Heart right ventricle (tissue), 16 donors: Measurements from ENCODE around the gene ZDBF2. TPM values are rescaled to one million over a fixed set of nuclear protein-coding genes. Genes with fewer than 3 reads are reported as not detected.

Source experiments
- ATAC-seq, 8 donors: fragments of 200-7000 bp; cut with Tn5 transposase; one replicate each; pipeline ENCODE4 v1.9.1; 2020; ENCODE audit warnings: mild to moderate bottlenecking in 8 of 8, moderate library complexity in 8 of 8, moderate number of reproducible peaks in 1 of 8
- DNase-seq, 2 donors: peaks; one replicate each; pipeline ENCODE4 v3.0.0-alpha.2; 2020
- H3K27ac ChIP-seq, 10 donors: fragments of 200-600 bp; sonication (generic) in 2 of 10; one replicate each; pipeline versions ENCODE4 v1.5.0 to v1.8.0; 2020 to 2022; ENCODE audit warnings: mild to moderate bottlenecking in 3 of 10
- H3K27me3 ChIP-seq, 7 donors: fragments of 200-600 bp; one replicate each; pipeline ENCODE4 v1.8.0; 2021 to 2022; ENCODE audit warnings: mild to moderate bottlenecking in 2 of 7
- H3K36me3 ChIP-seq, 9 donors: fragments of 200-600 bp; sonication (generic) in 1 of 9; one replicate each; pipeline versions ENCODE4 v1.5.0 to v1.8.0; 2020 to 2022; ENCODE audit warnings: mild to moderate bottlenecking in 2 of 9
- H3K4me1 ChIP-seq, 9 donors: fragments of 200-600 bp; sonication (generic) in 1 of 9; one replicate each; pipeline versions ENCODE4 v1.5.0 to v1.8.0; 2020 to 2022; ENCODE audit warnings: mild to moderate bottlenecking in 4 of 9
- H3K4me3 ChIP-seq, 10 donors: fragments of 200-600 bp; sonication (generic) in 2 of 10; one replicate each; pipeline versions ENCODE4 v1.5.0 to v1.8.0; 2020 to 2022; ENCODE audit warnings: mild to moderate bottlenecking in 7 of 10, moderate library complexity in 2 of 10
- H3K9me3 ChIP-seq, 11 donors: fragments of 200-600 bp in 10 of 11; sonication (generic) in 2 of 11; one replicate each; pipeline versions ENCODE4 v1.5.0 to v1.8.0; 2013 to 2022; ENCODE audit warnings: mild to moderate bottlenecking in 2 of 11, control low read depth in 1 of 11, moderate library complexity in 1 of 11
- whole genome bisulfite sequencing, 2 donors: extraction: QIAGEN DNeasy Blood & Tissue Kit; methylation state at CpG; one replicate each; pipeline ENCODE4 v1.1.7; 2013; ENCODE audit warnings: inconsistent platforms in 1 of 2; 5-methylcytosine and 5-hydroxymethylcytosine counted together
- intact Hi-C, 10 donors: fragments of 100-400 bp; cut with DNase I; formaldehyde crosslinking; loops; one replicate each; pipeline versions ENCODE4 v1.11.1 to v1.14.2; 2022
- polyA plus RNA-seq, 2 donors: library from polyadenylated mRNA; stranded (reverse); fragments of 200-250 nt; gene quantifications; one replicate each; pipeline ENCODE4 v1.2.3, GENCODE V29; 2013
- total RNA-seq, 10 donors: library from RNA; stranded (reverse); fragmentation: NEBNext Ultra II Directional in 3 of 10; extraction: Animal tissue kit (Norgen Biotek cat#: 25700) in 3 of 10; gene quantifications; one replicate each; pipeline versions ENCODE4 v1.2.1 to v1.2.4, GENCODE V29; 2021 to 2023
- TF ChIP-seq, protein P1 (sequence below), 9 donors: fragments of 200-600 bp; sonication (generic) in 2 of 9; IDR thresholded peaks; one replicate each; pipeline versions ENCODE4 v1.5.0 to v1.8.0; 2021 to 2022; ENCODE audit warnings: antibody characterized with exemption in 9 of 9, mild to moderate bottlenecking in 5 of 9, moderate library complexity in 1 of 9
- donor health status: Arrhythmogenic right ventricular cardiomyopathy.
- donor health status: ischemic (EF 13 %, LVEDD 7.1; RV severe dilation, severe dysfunction).
- donor health status: healthy with polysubstance abuse.
- donor health status: DM: no; HTN: yes; CAD: no.
- donor health status: DM: no; HTN: no; CAD: no.
- donor health status: ischemic (EF 25% LVEDD 6.9; RV normal size, moderate dysfunction).
- donor health status: ischemic (EF 25% LVEDD 5.7; RV mildly dilated, moderate dysfunction).
- donor health status: healthy.
- donor health status: DM: yes; HTN: yes; CAD: no.
- donor health status: Ischemic cardiomyopathy.
- donor health status: ischemic (EF 35%, LVEDD 5.7; RV mildly dilated, moderate dysfunction).
- donor health status: nonischemic (EF 11% LVEDD 7.7; RV severe dilation, severe dysfunction).
- donor health status: DM: yes; HTN: yes; CAD: no.
- donor health status: PGD.
- donor health status: ischemic (EF 29% LVEDD 5.4; RV normal size, mild dysfunction).
- donor health status: nonischemic (EF 23%, LVEDD 6.1; RV moderate dilation, normal function).

ZDBF2 gene
- total and polyA plus RNA-seq, 12 donors, result 0.72 to 15.6 (median 10.2) TPM

DNA sequence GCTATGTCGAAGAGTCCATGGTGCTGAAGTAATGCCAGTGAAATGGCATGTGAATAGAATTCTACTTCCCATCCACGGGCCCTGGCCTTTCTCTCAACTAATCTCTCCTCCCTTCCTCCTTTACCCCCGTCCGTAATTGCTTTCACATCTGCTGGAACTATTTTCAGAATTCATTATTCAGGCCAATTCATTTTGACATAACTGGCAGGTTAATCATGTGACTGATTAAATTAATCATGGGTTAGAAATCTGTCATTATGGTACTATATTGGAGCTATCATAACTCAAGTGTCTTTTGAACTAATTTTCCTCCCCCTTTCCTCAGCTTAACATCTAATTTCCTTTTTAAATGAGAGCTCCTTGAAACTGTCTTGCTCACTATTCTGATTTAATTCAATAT, 66.9 kb downstream of the ZDBF2 start:
- intact Hi-C loops, result no loop called here

DNA sequence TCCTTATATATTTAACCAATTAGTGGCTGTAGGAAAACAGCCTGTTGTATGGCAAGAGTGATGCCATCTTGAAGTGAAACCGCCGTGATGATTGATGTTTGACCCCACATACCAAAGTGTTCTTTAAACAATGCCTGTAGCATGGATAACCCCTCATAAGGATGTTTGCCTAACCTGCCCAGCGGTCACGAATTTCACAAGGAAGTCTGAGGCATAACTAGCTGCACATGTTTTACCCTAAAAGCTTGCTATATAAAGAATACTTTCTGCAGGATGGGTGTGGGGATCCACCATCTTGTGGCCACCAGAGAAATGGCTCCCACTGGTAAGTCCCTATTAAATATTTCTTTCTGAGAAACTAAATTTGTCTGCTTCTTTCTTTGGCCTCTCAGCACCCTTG, 68.7 kb downstream of the ZDBF2 start:
- Histone ChIP-seq H3K27ac (no peak overlapping the region), H3K36me3 (no peaks in the 10 kb centered on the region), H3K4me3 (no peak overlapping the region), H3K9me3 (peaks cover 0 to 9% (median 0%) of the 10 kb centered on the region in 11 donors), H3K4me1 (peaks cover 0 to 2% (median 0%) of the 10 kb centered on the region in 9 donors), H3K27me3 (no peaks in the 10 kb centered on the region)
- intact Hi-C loops, result no loop called here
- WGBS, 2 donors, result 87 to 91% methylated on average over 4 of the region's 4 CpGs
- DNase-seq, result no peak
- TF ChIP-seq, protein P1, sequence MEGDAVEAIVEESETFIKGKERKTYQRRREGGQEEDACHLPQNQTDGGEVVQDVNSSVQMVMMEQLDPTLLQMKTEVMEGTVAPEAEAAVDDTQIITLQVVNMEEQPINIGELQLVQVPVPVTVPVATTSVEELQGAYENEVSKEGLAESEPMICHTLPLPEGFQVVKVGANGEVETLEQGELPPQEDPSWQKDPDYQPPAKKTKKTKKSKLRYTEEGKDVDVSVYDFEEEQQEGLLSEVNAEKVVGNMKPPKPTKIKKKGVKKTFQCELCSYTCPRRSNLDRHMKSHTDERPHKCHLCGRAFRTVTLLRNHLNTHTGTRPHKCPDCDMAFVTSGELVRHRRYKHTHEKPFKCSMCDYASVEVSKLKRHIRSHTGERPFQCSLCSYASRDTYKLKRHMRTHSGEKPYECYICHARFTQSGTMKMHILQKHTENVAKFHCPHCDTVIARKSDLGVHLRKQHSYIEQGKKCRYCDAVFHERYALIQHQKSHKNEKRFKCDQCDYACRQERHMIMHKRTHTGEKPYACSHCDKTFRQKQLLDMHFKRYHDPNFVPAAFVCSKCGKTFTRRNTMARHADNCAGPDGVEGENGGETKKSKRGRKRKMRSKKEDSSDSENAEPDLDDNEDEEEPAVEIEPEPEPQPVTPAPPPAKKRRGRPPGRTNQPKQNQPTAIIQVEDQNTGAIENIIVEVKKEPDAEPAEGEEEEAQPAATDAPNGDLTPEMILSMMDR (IDR thresholded peaks at IDR 0.05), result no peak
- ATAC-seq, result no peak

More for the DNA sequence above, 66.9 kb downstream of the ZDBF2 start:
- Histone ChIP-seq H3K36me3 (no peaks in the 10 kb centered on the region), H3K27me3 (no peaks in the 10 kb centered on the region), H3K4me1 (peaks cover 0 to 5% (median 0%) of the 10 kb centered on the region in 9 donors), H3K4me3 (no peak overlapping the region), H3K27ac (no peak overlapping the region), H3K9me3 (peaks cover 0 to 9% (median 0%) of the 10 kb centered on the region in 11 donors)
- WGBS, 2 donors, result 37 to 40% methylated on average over 4 of the region's 4 CpGs
- ATAC-seq (no peak), DNase-seq (no peak)
- TF ChIP-seq, protein P1 (IDR thresholded peaks at IDR 0.05), result no peak

DNA sequence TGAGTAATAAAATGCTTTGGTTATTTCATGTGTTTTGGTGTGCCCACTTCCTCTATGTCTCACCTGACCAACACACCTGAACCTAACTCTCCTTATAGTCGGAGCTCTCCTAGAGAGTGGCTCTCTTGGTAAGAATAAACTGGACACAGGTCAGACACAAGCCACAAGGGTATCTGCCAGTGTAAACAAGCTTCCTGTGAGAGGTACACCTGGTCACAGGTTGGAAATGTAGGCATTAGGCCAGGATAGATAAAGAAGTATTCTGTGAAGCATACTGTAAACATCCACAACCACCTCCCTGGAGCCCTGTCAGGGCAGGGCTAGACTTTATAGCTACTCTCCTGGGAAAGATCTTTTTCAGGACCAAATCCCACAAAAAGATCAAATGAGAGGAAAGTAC, 69.4 kb downstream of the ZDBF2 start:
- Histone ChIP-seq H3K9me3 (peaks cover 0 to 9% (median 0%) of the 10 kb centered on the region in 11 donors), H3K36me3 (no peaks in the 10 kb centered on the region), H3K27ac (no peak overlapping the region), H3K4me1 (no peaks in the 10 kb centered on the region), H3K27me3 (no peaks in the 10 kb centered on the region), H3K4me3 (no peak overlapping the region)
- WGBS, 2 donors, result 87 to 90% methylated on average over 1 of the region's 1 CpG
- TF ChIP-seq, protein P1 (IDR thresholded peaks at IDR 0.05), result no peak
- DNase-seq, result no peak
- ATAC-seq, result no peak
- intact Hi-C loops, result no loop called here

- WGBS, 2 donors, result 82 to 87% methylated on average over 3 of the region's 3 CpGs
- H3K4me3 ChIP-seq, result no peak overlapping the region
- no peak for ATAC-seq
Observed at GRCh38 chr2:206345606-206346005, 71.1 kb downstream of the ZDBF2 start.

More at GRCh38 chr2:206345606-206346005, 71.1 kb downstream of the ZDBF2 start:
- H3K27ac ChIP-seq, result no peak overlapping the region
- TF ChIP-seq, protein P1 (IDR thresholded peaks at IDR 0.05), result no peak
- DNase-seq, result no peak
- H3K9me3 ChIP-seq, result peaks cover 0 to 15% (median 0%) of the 10 kb centered on the region in 11 donors
- intact Hi-C loops, result no loop called here
- H3K4me1 ChIP-seq, result no peaks in the 10 kb centered on the region
- H3K36me3 ChIP-seq, result no peaks in the 10 kb centered on the region
- no peaks in the 10 kb centered on the region for H3K27me3 ChIP-seq
